Effector memory CD4-positive, alpha-beta T cell (primary cell): ENCODE measurements around the gene FRYL.
"Not testable (repeated sequence)": the region's sequence is repeated elsewhere in the genome, so short reads cannot be mapped to it uniquely, and the experiment has no call there.

ENCODE experiments used
- DNase-seq, 3 donors: peaks; one replicate each; pipeline ENCODE4 v3.0.0-alpha.2; 2020
- H3K27ac ChIP-seq: 2 replicates; pipeline ENCODE4 v1.7.0; 2013; ENCODE audit warnings: mild to moderate bottlenecking, low read length, moderate library complexity; ENCODE audit not compliant: insufficient read depth, poor library complexity, severe bottlenecking
- H3K27me3 ChIP-seq: replicated peaks from 2 replicates; pipeline ENCODE4 v1.7.0; 2013; ENCODE audit warnings: mild to moderate bottlenecking, low read length; ENCODE audit not compliant: insufficient read depth, control insufficient read depth, poor library complexity, severe bottlenecking
- H3K36me3 ChIP-seq: 2 replicates; pipeline ENCODE4 v1.7.0; 2013; ENCODE audit warnings: mild to moderate bottlenecking, low read length, moderate library complexity; ENCODE audit not compliant: control insufficient read depth, insufficient read depth
- H3K4me1 ChIP-seq: 2 replicates; pipeline ENCODE4 v1.7.0; 2013; ENCODE audit warnings: low read length, mild to moderate bottlenecking; ENCODE audit not compliant: control insufficient read depth, insufficient read depth, poor library complexity, severe bottlenecking
- H3K4me3 ChIP-seq: 2 replicates; pipeline ENCODE4 v1.7.0; 2013; ENCODE audit warnings: low read length, low read depth, mild to moderate bottlenecking; ENCODE audit not compliant: insufficient read depth, poor library complexity, severe bottlenecking
- H3K9me3 ChIP-seq: 2 replicates; pipeline ENCODE4 v1.7.0; 2013; ENCODE audit warnings: mild to moderate bottlenecking, low read length, moderate library complexity; ENCODE audit not compliant: control insufficient read depth

The FRYL gene

GRCh38 chr4:48692044-48692443, 88.0 kb downstream of the FRYL start:
- H3K9me3 ChIP-seq = no peaks in the 10 kb centered on the region
- H3K27me3 ChIP-seq = no peaks in the 10 kb centered on the region
- H3K4me3 ChIP-seq = no peak overlapping the region
- H3K36me3 ChIP-seq = no peaks in the 10 kb centered on the region
- no peak for DNase-seq
- H3K4me1 ChIP-seq = no peaks in the 10 kb centered on the region
- H3K27ac ChIP-seq = no peak overlapping the region

GRCh38 chr4:48688953-48689352, 91.1 kb downstream of the FRYL start:
- Histone ChIP-seq H3K27ac (no peak overlapping the region), H3K9me3 (no peaks in the 10 kb centered on the region), H3K4me1 (peaks cover 4% of the 10 kb centered on the region), H3K36me3 (no peaks in the 10 kb centered on the region), H3K27me3 (no peaks in the 10 kb centered on the region), H3K4me3 (no peak overlapping the region)
- no peak for DNase-seq

- no peak overlapping the region for H3K27ac ChIP-seq
- H3K27me3 ChIP-seq = no peaks in the 10 kb centered on the region
- no peaks in the 10 kb centered on the region for H3K36me3 ChIP-seq
- H3K4me1 ChIP-seq = peaks cover 4% of the 10 kb centered on the region
- H3K9me3 ChIP-seq = no peaks in the 10 kb centered on the region
- no peak overlapping the region for H3K4me3 ChIP-seq
- DNase-seq = no peak
Measured at GRCh38 chr4:48687313-48688051, 92.6 kb downstream of the FRYL start.

- DNase-seq = no peak
- no peak overlapping the region for H3K27ac ChIP-seq
Measured at GRCh38 chr4:48686369-48686768, 93.7 kb downstream of the FRYL start.

GRCh38 chr4:48683784-48684666, 96.1 kb downstream of the FRYL start:
- no peak for DNase-seq
- no peaks in the 10 kb centered on the region for H3K27me3 ChIP-seq
- H3K27ac ChIP-seq = no peak overlapping the region
- peaks cover 4% of the 10 kb centered on the region for H3K4me1 ChIP-seq
- H3K9me3 ChIP-seq = no peaks in the 10 kb centered on the region
- no peaks in the 10 kb centered on the region for H3K36me3 ChIP-seq
- H3K4me3 ChIP-seq = no peak overlapping the region

More at GRCh38 chr4:48686369-48686768, 93.7 kb downstream of the FRYL start:
- H3K4me1 ChIP-seq = peaks cover 4% of the 10 kb centered on the region
- H3K36me3 ChIP-seq = no peaks in the 10 kb centered on the region
- no peaks in the 10 kb centered on the region for H3K27me3 ChIP-seq
- H3K4me3 ChIP-seq = no peak overlapping the region
- H3K9me3 ChIP-seq = no peaks in the 10 kb centered on the region

- not testable (repeated sequence) for DNase-seq, H3K27ac ChIP-seq, H3K4me1 ChIP-seq, H3K9me3 ChIP-seq, H3K4me3 ChIP-seq, H3K36me3 ChIP-seq, H3K27me3 ChIP-seq
Measured at GRCh38 chr4:48682870-48683269, 97.2 kb downstream of the FRYL start.

GRCh38 chr4:48681856-48682255, 98.2 kb downstream of the FRYL start:
- Histone ChIP-seq H3K4me1 (peaks cover 4% of the 10 kb centered on the region), H3K9me3 (no peaks in the 10 kb centered on the region), H3K36me3 (no peaks in the 10 kb centered on the region), H3K27me3 (no peaks in the 10 kb centered on the region), H3K4me3 (no peak overlapping the region), H3K27ac (no peak overlapping the region)
- no peak for DNase-seq

GRCh38 chr4:48680848-48681568, 99.1 kb downstream of the FRYL start:
- Histone ChIP-seq H3K27ac (no peak overlapping the region), H3K36me3 (no peaks in the 10 kb centered on the region), H3K27me3 (no peaks in the 10 kb centered on the region), H3K4me3 (no peak overlapping the region), H3K9me3 (no peaks in the 10 kb centered on the region), H3K4me1 (peaks cover 4% of the 10 kb centered on the region)
- no peak for DNase-seq

GRCh38 chr4:48673537-48673936, 106.5 kb downstream of the FRYL start:
- Histone ChIP-seq H3K9me3 (no peaks in the 10 kb centered on the region), H3K36me3 (no peaks in the 10 kb centered on the region), H3K4me3 (no peak overlapping the region), H3K4me1 (no peaks in the 10 kb centered on the region), H3K27ac (no peak overlapping the region), H3K27me3 (no peaks in the 10 kb centered on the region)
- DNase-seq = no peak
